GM21529 (cell line): Measurements from ENCODE around the gene AACS.
"Not testable (repeated sequence)": the region's sequence is repeated elsewhere in the genome, so short reads cannot be mapped to it uniquely, and the experiment has no call there.

ENCODE experiments used
- ATAC-seq: cut with Tn5 transposase; IDR thresholded peaks from one replicate; pipeline ENCODE4 v1.9.1; 2021; ENCODE audit not compliant: unreplicated experiment

The AACS gene

DNA sequence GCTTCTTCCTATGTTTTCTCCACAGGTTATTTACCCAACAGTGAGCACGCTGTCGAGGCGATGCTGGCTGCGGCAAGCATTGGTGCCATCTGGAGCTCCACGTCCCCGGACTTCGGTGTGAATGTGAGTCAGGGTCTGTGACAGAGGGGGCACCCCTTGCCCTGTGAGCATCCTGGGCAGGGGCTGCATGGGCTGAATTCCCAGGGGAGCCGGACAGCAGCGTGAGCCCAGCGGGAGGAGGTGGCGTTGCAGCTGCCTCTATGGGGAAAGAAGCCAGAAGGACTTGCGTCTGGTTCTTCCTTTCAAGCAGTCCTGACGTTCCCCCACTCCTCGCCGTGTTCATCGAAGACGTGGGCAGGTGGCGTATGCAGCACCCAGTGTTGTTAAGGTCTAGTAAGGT lies 26.2 kb downstream of the AACS start:
- no peak for ATAC-seq

DNA sequence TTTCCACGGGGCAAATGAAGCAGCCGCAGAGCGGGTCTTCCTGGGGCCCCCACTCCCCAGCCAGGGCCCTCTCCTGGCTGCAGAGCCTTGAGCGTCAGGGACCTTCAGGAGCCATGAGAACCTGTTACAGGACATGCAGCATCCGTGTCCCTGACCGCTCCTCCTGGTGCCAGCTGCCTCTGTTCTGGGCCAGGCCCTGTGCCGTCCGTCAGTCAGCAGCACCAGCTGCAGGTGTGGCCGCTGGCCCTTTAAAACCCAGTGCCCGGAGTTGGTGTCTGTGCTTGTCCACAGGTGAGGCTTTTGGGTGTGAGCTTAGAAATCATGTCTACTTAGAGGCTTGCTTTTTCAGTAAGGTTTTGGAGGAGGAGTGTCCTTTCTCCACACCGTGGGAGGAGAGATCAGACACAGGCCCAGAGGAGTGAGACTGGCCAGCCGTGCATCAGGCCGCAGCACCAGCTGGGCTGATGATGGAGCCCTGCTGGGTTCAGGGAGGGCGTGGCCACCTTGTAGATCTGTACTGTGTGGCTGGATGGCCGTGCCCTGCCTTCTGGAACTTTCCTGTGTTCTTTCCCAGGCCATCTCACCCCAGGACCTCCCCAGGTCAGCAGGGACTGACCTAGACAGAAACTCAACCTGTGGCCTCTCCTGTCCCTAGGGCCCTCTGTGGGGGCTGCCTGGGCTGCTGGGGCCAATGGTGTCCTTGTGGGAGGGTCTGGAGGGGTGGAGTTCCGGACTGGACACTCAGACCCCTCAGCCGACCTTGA lies 27.1 kb downstream of the AACS start:
- no peak for ATAC-seq

DNA sequence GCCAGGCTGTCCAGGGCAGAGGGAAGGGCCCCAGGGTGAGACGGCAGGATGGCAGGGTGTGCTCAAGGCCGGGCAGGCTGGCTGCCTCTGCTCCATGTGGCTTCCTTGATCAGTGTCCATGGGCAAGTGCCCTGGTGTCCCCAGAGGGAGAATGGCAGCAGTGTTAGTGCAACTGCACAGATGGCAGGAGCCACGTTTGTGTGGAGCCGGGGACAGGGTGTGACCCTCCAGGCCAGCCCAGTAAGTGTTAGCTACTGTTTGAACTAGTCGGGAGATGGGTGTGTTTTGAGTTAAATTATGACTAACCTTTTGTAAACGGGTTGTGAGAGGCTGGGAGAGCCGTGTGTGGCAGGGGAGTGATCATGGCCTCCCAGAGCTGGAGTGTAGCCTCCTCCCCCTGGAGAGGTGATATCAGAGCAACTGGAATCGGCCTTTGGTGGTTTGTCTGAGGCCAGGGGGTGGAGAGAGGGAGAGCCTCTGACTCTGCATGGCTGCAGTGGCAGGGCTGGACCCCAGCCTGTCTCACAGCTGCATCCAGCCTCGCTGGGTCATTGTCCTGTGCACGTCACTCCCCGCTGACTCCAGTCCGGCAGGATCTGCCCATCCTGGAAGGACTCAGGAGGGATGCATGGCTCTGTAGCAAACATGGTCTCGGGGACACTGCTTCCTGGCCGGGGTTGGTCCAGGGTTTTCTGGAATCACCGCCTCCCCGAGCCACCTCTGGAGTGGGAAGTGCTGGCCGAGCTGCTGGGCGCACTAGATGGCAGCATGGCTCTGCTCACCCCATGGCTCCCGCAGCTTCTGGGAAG lies 27.8 kb downstream of the AACS start:
- no peak for ATAC-seq

DNA sequence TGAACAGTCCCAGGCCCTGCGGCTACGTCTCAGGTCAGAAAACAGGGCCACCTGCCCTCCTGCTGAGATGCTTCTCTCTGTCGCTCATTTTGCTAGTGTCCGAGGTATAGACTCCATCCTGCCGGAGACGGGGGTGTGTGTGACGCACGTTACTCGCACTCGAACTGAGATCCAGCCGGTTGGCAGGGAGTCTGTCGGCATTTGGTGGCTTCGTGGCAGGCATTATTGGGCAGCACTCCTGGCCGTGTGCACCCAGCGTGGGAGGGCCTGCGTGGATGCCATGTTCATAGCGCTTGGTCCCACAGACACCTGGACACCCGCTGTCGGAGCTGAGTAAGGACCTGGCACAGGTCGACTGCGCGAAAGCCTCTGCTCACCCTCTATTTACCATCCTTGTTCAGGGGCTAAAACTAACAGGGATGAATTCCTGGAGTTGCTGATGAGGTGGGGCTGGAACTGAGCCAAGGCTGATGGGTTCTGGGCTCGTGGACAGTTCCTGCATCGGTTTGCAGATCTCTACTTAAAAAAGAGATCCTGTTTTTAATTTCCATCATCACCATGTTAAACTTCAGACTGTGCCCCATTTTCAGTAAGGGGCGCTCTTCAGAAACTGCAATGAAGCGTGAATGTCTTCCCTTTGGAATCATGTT lies 28.6 kb downstream of the AACS start:
- no peak for ATAC-seq

DNA sequence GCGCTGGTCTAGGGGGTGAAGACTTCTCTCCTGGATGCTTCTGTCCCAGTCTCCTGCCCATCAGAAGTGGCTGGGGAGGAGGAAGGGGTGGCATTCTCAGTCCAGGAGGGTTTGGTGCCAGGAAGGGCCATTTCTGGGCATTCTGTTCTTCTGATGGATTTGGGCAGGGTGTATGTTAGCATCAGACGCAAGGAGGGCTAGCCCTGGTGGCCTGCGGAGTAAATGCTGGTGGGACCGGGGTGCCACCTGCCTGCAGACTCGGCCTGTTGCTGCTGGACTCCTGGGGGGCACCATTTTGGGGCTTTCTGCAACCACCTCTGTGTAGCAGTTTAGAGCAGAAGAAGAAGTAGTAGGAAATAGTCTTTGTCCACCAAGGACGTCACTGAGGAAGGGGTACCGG lies 31.7 kb downstream of the AACS start:
- ATAC-seq = no peak

DNA sequence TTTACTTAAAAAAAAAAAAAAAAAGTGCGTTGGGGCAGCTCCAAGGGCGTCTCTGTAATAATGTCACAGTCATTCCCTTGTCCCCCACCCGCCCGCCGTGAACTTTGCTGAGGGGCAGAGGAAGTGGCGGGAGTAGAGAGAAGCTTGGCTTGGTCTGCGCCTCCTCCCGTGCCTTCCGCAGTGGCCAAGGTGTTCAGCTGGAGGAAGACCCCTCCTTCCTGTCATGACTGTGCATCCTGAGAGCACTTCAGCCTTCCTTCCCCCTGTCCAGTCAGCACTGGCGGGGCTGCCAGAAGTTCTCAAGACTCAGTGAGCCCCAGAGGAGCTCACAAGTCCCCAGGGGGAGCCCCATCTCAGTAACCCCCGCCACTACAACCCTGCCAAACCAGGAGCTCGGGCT lies 32.2 kb downstream of the AACS start:
- ATAC-seq = no peak

DNA sequence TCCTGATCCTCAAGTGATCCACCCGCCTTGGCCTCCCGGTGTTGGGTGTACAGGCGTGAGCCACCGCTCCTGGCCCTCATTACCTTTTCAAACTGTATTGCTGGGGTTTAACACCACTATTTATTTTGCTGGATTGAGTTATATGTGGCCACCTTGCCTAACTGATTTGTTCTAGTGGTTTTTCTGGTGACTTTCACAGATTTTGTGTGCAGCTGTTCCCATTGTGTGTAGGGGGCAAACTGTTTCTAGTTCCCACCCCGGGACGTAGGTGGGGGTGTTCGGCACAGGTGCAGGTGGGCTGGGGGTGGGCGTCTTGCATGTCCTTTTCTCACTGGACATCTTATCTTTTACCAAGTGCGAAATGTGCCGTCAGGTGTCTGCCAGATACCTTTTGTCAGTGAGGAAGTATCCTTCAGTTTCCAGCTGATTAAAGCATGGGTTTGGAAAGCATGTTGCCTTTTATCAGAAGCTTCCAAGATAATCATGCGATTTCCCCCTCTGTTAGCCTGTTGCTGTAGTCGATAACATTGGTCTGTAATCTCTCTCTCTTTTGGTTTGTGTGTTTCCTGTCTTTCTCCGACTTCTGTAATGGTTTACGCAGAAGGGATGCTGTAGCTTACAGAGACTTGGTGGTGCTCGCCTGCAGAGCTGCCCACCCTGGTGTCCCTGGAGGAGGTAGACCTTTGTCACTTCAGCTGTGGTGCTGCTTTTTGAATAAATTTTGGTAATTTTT lies 33.6 kb downstream of the AACS start:
- ATAC-seq = no peak

DNA sequence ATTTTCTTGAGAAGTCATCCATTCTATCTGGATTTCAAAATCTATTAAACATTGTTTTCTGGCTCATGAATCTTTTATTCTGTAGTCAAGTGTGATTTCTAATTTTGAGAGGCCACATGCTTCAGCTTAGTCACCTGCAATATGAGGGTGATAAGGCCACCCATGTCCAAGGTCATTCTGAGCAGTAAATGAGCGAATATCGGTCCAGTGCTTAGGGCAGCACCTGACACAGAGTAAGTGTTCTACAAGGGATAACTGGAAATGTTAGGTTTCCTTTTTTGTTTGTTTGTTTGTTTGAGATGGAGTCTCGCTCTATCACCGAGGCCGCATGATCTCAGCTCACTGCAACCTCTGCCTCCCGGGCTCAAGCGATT lies 34.2 kb downstream of the AACS start:
- no peak for ATAC-seq

DNA sequence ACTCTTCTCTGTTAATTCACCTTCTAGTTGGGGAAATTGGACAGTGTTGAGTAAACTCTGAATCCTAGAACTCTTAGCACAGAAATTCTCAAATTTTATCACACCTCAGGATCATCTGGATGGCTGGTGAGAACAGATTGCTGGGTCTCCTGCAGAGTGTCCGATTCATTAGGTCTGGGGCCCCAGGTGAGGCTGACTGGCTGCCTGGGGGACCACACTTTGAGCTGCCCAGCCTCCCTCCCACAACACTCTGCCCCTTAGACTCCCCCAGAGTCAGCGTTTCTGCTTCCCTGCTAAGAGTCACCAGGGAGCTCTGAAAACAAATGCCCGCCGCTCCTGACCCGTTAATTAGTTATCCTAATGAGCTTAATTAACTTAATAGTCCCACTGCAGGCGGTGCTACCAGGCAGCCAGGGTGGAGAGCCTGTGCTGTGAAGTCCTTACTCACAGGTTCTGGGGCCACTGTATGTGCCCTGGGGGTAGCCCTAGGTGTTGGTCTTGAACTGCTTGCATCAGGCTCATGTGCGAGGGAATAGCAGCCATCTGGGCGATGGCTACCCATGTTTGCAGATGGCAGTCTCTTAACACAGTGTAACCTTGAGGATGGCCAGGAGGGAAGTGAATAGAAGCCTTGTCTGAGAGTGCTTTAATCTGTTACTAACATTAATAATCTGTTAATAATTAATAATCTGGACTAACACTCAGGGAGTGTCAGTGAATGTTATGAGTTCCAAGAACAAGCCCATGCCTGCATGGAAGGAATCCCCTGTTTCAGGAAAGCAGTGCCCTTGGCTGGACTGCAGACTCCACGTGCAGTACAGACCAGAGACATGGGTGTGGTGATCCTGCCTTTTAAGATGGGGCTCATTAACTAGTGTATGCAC lies 35.6 kb downstream of the AACS start:
- no peak for ATAC-seq

DNA sequence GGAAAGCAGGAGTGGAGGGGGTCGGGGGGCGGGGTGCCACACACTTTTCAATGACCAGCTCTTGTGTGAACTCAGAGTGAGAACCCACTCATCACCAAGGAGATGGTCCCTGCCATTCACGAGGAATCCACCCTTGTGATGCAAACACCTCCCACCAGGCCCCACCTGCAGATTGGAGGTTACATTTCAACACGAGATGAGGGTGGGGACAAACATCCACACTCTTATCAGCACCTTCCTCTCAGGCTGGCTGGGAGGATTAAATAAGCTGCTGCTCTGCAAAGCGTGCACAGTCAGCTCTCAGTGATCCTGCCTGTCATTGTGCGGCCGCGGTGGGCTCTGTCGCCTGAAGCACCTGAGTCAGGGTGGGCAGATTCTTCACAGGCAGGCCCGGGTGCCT lies 39.7 kb downstream of the AACS start:
- no peak for ATAC-seq

DNA sequence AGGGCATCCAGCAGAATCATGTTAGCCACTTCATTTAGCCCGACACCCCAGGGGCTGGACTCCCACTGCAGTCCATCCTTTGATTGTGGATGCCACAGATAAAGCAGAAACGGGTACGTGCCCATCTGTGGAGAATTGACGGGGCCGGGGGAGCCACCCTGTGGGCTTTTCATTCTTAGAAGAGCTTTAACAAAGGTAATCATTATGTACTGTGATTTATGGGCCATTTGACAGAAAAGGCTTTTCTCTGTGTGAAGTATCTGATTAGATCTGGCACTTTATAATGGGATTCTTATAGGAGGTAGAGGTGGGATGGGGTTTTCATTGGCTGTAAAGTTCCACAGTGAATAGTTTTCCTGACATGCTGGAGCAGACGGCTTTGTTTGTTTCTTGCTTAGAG lies 40.4 kb downstream of the AACS start:
- no peak for ATAC-seq

DNA sequence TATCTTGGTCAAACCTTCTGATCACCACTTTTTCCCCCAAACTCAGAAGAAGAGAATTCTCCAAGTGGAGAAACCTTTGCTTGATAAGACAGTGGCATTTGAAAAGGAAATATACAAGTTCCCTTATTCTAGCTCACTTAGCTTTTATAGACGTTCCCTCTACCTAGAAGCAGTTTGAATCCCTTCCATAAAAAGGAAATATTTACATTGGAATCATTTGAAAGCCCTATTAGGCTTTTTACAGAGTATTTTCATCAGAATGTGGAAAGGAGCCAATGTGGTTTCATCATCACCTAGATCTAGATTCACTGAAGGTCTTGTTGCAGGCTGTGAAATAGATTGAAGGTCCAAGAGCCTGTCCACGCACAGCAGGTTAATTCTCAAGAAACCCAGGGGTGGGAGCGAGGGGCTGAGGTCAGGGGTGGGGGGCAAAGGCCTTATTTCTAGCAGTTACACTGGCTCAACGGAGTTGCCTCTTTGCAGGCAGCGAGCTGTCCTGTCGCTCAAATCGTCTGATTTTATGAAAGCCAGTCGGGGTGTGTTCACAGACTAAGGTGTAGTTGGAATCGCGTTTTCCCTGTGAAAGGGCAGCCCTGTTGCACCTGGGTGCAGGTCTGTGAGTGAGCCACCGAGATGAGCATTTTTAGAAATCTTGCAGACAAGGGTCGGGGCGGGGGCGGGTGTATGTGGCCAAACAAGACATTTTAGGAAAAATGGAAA lies 45.6 kb downstream of the AACS start:
- ATAC-seq = no peak

DNA sequence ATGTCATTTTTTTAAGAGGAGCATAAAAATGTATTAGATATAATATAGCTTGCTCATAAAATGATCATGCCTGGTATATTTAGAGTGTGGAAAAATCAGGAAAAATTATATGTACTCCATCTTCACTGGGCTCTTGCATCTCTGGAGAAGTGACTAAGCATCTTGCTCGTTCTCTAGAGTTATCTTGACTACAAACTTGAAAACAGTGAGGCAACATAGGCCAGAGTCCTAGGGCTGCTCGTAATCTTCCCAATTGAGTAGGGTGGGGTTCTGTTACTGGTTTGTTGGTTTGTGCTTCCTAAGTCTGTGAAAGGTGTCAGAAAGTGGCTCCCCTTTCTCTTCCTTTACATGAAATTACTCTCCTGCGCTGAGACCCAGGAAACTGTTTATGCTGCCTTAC lies 46.2 kb downstream of the AACS start:
- ATAC-seq = no peak

DNA sequence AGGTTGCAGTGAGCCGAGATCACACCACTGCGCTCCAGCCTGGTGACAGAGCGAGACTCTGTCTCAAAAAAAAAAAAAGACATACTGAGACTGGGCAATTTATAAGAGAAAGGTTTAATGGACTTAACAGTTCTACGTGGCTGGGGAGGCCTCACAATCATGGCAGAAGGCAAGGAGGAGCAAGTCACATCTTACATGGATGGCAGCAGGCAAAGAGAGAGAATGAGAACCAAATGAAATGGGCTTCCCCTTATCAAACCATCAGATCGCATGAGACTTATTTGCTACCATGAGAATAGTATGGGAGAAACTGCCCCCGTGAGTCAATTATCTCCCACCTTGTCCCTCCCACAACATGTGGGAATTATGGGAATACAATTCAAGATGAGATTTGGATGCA lies 47.4 kb downstream of the AACS start:
- not testable (repeated sequence) for ATAC-seq

DNA sequence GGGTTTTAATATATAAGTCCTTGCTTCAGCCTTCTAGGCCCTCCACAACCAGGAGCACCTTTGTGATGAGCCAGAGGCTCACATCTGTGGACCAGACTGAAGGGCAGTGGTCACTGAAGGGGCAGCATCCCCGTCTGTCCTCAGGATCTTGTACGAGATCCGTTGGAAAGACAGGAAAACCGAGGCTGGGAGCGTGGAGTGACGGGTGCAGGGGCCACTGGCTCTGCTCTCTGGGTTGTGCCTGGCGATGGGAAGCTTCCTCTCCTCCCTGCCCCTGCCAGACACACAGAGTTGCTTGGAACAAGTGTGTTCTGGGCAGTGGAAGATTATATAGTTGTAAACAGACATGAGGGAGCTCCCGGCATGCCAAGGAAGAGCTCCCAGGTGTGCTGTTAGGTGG lies 48.0 kb downstream of the AACS start:
- no peak for ATAC-seq

DNA sequence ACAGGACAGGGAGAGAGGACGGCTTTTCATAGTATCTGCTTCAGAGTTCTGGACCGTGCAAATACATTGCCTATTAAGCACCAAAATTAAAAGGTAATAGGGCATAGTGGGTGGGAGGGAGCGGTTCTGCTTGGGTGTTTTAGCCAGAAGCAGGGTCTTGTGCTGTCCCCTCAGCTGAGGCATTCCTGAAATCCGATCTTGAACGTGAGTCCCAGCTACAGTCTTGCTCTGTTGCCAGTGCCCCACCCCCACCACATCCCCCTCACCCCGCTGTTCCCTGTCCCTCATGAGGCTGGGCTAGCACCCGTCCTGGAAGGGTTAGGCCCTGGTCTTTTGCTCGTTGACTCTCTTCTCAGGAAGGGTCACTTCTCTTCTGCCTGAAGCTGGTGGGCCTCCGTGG lies 48.6 kb downstream of the AACS start:
- no peak for ATAC-seq

DNA sequence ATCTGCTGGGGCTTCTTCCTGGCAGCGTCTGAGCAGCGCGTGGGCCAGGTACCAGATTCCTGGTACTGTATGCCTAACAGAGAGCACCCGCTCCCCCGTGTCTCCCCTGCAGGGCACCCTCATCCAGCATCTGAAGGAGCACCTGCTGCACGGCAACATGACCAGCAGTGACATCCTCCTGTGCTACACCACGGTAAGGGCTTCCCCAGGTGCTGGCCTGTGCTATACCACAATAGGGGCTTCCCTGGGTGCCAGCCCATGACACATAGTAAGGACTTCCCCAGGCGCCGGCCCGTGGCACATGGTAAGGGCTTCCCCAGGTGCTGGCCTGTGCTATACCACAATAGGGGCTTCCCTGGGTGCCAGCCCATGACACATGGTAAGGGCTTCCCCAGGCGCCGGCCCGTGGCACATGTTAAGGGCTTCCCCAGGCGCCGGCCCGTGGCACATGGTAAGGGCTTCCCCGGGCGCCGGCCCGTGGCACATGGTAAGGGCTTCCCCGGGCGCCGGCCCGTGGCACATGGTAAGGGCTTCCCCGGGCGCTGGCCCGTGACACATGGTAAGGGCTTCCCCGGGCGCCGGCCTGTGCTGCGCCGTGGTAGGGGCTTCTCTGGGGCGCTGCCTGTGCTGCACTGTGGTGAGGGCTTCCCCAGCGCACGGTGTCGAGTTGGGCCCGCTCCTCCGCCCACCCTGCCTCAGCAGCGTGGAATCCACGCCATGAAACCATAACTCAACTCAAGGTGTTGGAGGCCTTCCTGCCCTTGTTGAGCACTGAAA lies 49.3 kb downstream of the AACS start:
- ATAC-seq = peak; percentile 64

DNA sequence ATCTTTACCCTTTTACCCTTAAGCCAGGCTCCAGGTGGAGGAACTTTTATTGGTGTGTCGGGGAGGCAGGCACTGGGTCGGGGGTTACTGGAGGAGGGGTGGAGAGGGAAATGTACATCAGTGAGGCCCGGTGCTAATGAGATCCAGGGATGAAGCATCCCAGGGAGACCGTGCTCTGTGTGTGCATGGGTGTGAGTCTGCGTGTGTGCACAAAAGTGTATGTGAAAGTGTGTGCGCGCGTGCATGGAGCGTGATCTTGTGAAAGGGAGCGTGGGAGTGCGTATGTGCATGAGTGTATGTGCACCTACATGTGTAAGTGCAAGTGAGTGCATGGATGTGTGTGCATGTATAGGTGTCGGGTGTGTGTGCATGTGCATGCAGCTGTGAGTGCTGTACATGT lies 55.3 kb downstream of the AACS start:
- ATAC-seq = no peak

DNA sequence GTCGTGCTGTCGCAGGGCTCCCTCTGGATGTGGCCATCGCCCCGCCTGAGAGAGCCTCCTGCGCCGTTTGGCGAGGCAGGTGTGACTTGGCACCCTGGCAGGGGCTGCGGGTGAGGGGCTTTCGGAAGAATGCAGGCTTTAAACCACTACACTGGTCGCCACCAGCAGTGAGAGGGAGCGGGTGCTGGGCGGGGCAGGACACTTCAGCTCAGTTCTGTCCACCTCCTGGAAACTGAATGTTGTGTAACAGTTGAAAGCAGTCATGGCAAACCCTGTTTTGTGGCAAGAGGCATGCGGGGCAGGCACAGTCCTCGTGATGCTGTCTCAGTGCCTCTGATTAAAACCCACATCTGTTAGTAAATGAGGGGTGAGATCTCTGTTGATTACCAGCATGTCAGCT lies 55.9 kb downstream of the AACS start:
- ATAC-seq = no peak
